A673 (cell line): ENCODE data around the gene TRPM2. TPM values are rescaled to one million over a fixed set of nuclear protein-coding genes. Genes with fewer than 3 reads are reported as not detected.

Source experiments
- BruUV-seq: library from RNA; stranded (reverse); fragments of 400-500 nt; replicated peaks from 2 replicates; lab custom pipeline; 2021; lab: Mats Ljungman, UMichigan
- CTCF ChIA-PET: fragments of 300-600 bp; sonication (Branson Sonifier 250); formaldehyde crosslinking; loops from one replicate; lab custom pipeline; 2022; ENCODE audit warnings: antibody characterized with exemption; lab: Charles Lee
- POLR2A ChIA-PET: fragments of 300-600 bp; sonication (Branson Sonifier 250); formaldehyde crosslinking; loops from one replicate; lab custom pipeline; 2022; ENCODE audit warnings: antibody characterized with exemption; ENCODE audit not compliant: low non-redundant PET; lab: Charles Lee
- DNase-seq: peaks from one replicate; pipeline ENCODE4 v3.0.0-alpha.2; 2015; ENCODE audit warnings: low spot score
- H3K27ac ChIP-seq: fragments of 200-600 bp; sonication (generic); 2 replicates; pipeline ENCODE4 v1.5.1; 2016; ENCODE audit warnings: mixed run types, low read depth, mild to moderate bottlenecking, mixed read lengths, antibody characterized with exemption, low read length; ENCODE audit not compliant: poor library complexity, severe bottlenecking
- H3K27me3 ChIP-seq: fragments of 200-600 bp; sonication (generic); replicated peaks from 2 replicates; pipeline ENCODE4 v1.6.1; 2017; ENCODE audit warnings: mixed run types, low read depth, mild to moderate bottlenecking, mixed read lengths, antibody characterized with exemption, low read length; ENCODE audit not compliant: insufficient read depth, poor library complexity
- H3K36me3 ChIP-seq: fragments of 200-600 bp; sonication (generic); 2 replicates; pipeline ENCODE4 v1.6.1; 2016; ENCODE audit warnings: mixed run types, mild to moderate bottlenecking, mixed read lengths, antibody characterized with exemption, low read length; ENCODE audit not compliant: insufficient read depth, poor library complexity, severe bottlenecking
- H3K4me1 ChIP-seq: fragments of 200-600 bp; sonication (generic); 2 replicates; pipeline ENCODE4 v1.6.1; 2017; ENCODE audit warnings: mixed run types, mild to moderate bottlenecking, mixed read lengths, antibody characterized with exemption, low read length; ENCODE audit not compliant: insufficient read depth, poor library complexity, severe bottlenecking
- H3K4me3 ChIP-seq: fragments of 200-600 bp; sonication (generic); 2 replicates; pipeline ENCODE4 v1.5.1; 2016; ENCODE audit warnings: low read depth, mixed run types, mild to moderate bottlenecking, mixed read lengths, low read length; ENCODE audit not compliant: poor library complexity, severe bottlenecking
- H3K9me3 ChIP-seq: fragments of 200-600 bp; sonication (generic); 2 replicates; pipeline ENCODE4 v1.6.1; 2016; ENCODE audit warnings: mixed run types, low read depth, mild to moderate bottlenecking, mixed read lengths, antibody characterized with exemption, low read length; ENCODE audit not compliant: poor library complexity, severe bottlenecking
- CTCF ChIP-seq: fragments of 300-800, 200-600 bp; sonication (generic); conservative IDR thresholded peaks from 2 replicates; pipeline ENCODE4 v1.5.1; 2017; ENCODE audit warnings: low read depth, mild to moderate bottlenecking, antibody characterized with exemption, low read length, moderate library complexity, mixed read lengths
- EZH2 ChIP-seq: fragments of 200-600 bp; sonication (generic); IDR thresholded peaks from 2 replicates; pipeline ENCODE4 v1.6.1; 2017; ENCODE audit warnings: borderline replicate concordance, low read depth, mild to moderate bottlenecking, mixed read lengths, antibody characterized with exemption, low read length; ENCODE audit not compliant: poor library complexity, severe bottlenecking
- intact Hi-C: fragments of 100-400 bp; cut with micrococcal nuclease; formaldehyde crosslinking; loops from one replicate; pipeline ENCODE4 v1.10.0; 2022; ENCODE audit not compliant: unreplicated experiment
- total RNA-seq: library from RNA; stranded (reverse); gene quantifications from 2 replicates; pipeline ENCODE4 v1.2.3, GENCODE V29; 2021

Gene TRPM2
- total RNA-seq, 1 experiment from 2014 or later = 0.21 TPM

- ChIA-PET POLR2A (no interaction called here), CTCF (no interaction called here)
- TF ChIP-seq EZH2 (no peak), CTCF (no peak)
- no peak for DNase-seq
- Histone ChIP-seq H3K9me3 (no peaks in the 10 kb centered on the region), H3K4me1 (no peaks in the 10 kb centered on the region), H3K27ac (no peak overlapping the region), H3K27me3 (no peaks in the 10 kb centered on the region), H3K36me3 (peaks cover 2% of the 10 kb centered on the region), H3K4me3 (no peak overlapping the region)
- intact Hi-C loops = no loop called here
- BruUV-seq = no TSS peak
These were observed 22.7 kb upstream of the TRPM2 start for GRCh38 chr21:44330698-44331097.

GRCh38 chr21:44331209-44331608 is 22.2 kb upstream of the TRPM2 start:
- ChIA-PET POLR2A (no interaction called here), CTCF (no interaction called here)
- Histone ChIP-seq H3K4me1 (no peaks in the 10 kb centered on the region), H3K27ac (no peak overlapping the region), H3K9me3 (no peaks in the 10 kb centered on the region), H3K4me3 (no peak overlapping the region), H3K27me3 (no peaks in the 10 kb centered on the region), H3K36me3 (peaks cover 2% of the 10 kb centered on the region)
- TF ChIP-seq EZH2 (no peak), CTCF (no peak)
- no TSS peak for BruUV-seq
- intact Hi-C loops = no loop called here
- DNase-seq = no peak

- intact Hi-C loops = no loop called here
- H3K27ac ChIP-seq = no peak overlapping the region
- no peak overlapping the region for H3K4me3 ChIP-seq
- ChIA-PET POLR2A (no interaction called here), CTCF (no interaction called here)
- H3K36me3 ChIP-seq = peaks cover 2% of the 10 kb centered on the region
- DNase-seq = no peak
- no peaks in the 10 kb centered on the region for H3K27me3 ChIP-seq
- BruUV-seq = no TSS peak
- H3K4me1 ChIP-seq = no peaks in the 10 kb centered on the region
- no peak for TF ChIP-seq CTCF
- TF ChIP-seq EZH2 = no peak
- no peaks in the 10 kb centered on the region for H3K9me3 ChIP-seq
These were observed 21.6 kb upstream of the TRPM2 start for GRCh38 chr21:44331650-44332307.
